Caco-2 (cell line): ENCODE measurements around the gene MAP2K4. TPM values are rescaled to one million over a fixed set of nuclear protein-coding genes. Genes with fewer than 3 reads are reported as not detected.
"Not testable (repeated sequence)": the region's sequence is repeated elsewhere in the genome, so short reads cannot be mapped to it uniquely, and the experiment has no call there.

Source experiments
- BruUV-seq: library from RNA; stranded (reverse); fragments of 400-500 nt; replicated peaks from 2 replicates; lab custom pipeline; 2021; lab: Mats Ljungman, UMichigan
- CTCF ChIA-PET: fragments of 300-600 bp; sonication (Branson Sonifier 250); formaldehyde crosslinking; loops from one replicate; lab custom pipeline; 2022; ENCODE audit warnings: antibody characterized with exemption; lab: Charles Lee
- POLR2A ChIA-PET: fragments of 300-600 bp; sonication (Branson Sonifier 250); formaldehyde crosslinking; loops from one replicate; lab custom pipeline; 2022; ENCODE audit warnings: antibody characterized with exemption; lab: Charles Lee
- DNase-seq, 2 experiments: peaks; one replicate each; pipeline versions ENCODE4 v3.0.0 to v3.0.0-alpha.2; 2020 to 2022
- H3K27me3 ChIP-seq: replicated peaks from 2 replicates; pipeline ENCODE4 v1.6.0; 2011; ENCODE audit warnings: low read length; ENCODE audit not compliant: control insufficient read depth, insufficient read depth
- H3K36me3 ChIP-seq: 2 replicates; pipeline ENCODE4 v1.5.1; 2011; ENCODE audit warnings: low read length; ENCODE audit not compliant: control insufficient read depth, insufficient read depth
- H3K4me1 ChIP-seq: fragments of 250-450 bp; sonication (Bioruptor Pico); 2 replicates; pipeline ENCODE4 v1.5.1; 2020; ENCODE audit warnings: mild to moderate bottlenecking
- H3K4me3 ChIP-seq: 2 replicates; pipeline ENCODE4 v1.5.1; 2011; ENCODE audit warnings: low read depth, mild to moderate bottlenecking, control low read depth, low read length
- H3K9me3 ChIP-seq: fragments of 250-450 bp; sonication (Bioruptor Pico); 2 replicates; pipeline ENCODE4 v1.5.1; 2020; ENCODE audit warnings: mild to moderate bottlenecking, moderate library complexity
- H3K27ac Mint-ChIP-seq: one replicate; pipeline ENCODE4 v1.8.0; 2022; ENCODE audit warnings: mixed read lengths; ENCODE audit not compliant: unreplicated experiment
- H3K27me3 Mint-ChIP-seq: one replicate; pipeline ENCODE4 v1.8.0; 2022; ENCODE audit warnings: mixed read lengths; ENCODE audit not compliant: insufficient read depth, unreplicated experiment
- H3K36me3 Mint-ChIP-seq: one replicate; pipeline ENCODE4 v1.8.0; 2022; ENCODE audit warnings: mild to moderate bottlenecking, mixed read lengths; ENCODE audit not compliant: insufficient read depth, unreplicated experiment
- H3K4me1 Mint-ChIP-seq: one replicate; pipeline ENCODE4 v1.8.0; 2022; ENCODE audit warnings: low read depth, mixed read lengths; ENCODE audit not compliant: unreplicated experiment
- H3K4me3 Mint-ChIP-seq: one replicate; pipeline ENCODE4 v1.8.0; 2022; ENCODE audit warnings: mild to moderate bottlenecking, moderate library complexity, mixed read lengths; ENCODE audit not compliant: unreplicated experiment
- H3K9me3 Mint-ChIP-seq: one replicate; pipeline ENCODE4 v1.8.0; 2022; ENCODE audit warnings: mixed read lengths; ENCODE audit not compliant: unreplicated experiment
- intact Hi-C: fragments of 100-400 bp; cut with micrococcal nuclease; formaldehyde crosslinking; loops from one replicate; pipeline ENCODE4 v1.10.0; 2022; ENCODE audit not compliant: unreplicated experiment
- total RNA-seq: library from RNA; stranded (reverse); gene quantifications from 2 replicates; pipeline ENCODE4 v1.2.3, GENCODE V29; 2022
- TF ChIP-seq, protein P1 (sequence below), 2 experiments: fragments of 200-600 bp in 1 of 2; IDR thresholded peaks; 1 replicate in 1 of 2; 2 replicates in 1 of 2; pipeline versions ENCODE4 v1.5.1 to v1.8.0; 2011 to 2022; ENCODE audit warnings: antibody characterized with exemption in 1 of 2, control low read depth in 1 of 2, inconsistent platforms in 1 of 2, low read depth in 1 of 2, low read length in 1 of 2, mild to moderate bottlenecking in 1 of 2, moderate library complexity in 1 of 2; ENCODE audit not compliant: insufficient read depth in 1 of 2, severe bottlenecking in 1 of 2, unreplicated experiment in 1 of 2

Gene MAP2K4
- total RNA-seq, 1 experiment from 2014 or later, result 20.9 TPM

- H3K4me3 ChIP-seq, result no peak overlapping the region
- peaks cover 24% of the 10 kb centered on the region for H3K36me3 Mint-ChIP-seq
- CTCF ChIA-PET, result no interaction called here
- POLR2A ChIA-PET, result no interaction called here
- TF ChIP-seq, protein P1, sequence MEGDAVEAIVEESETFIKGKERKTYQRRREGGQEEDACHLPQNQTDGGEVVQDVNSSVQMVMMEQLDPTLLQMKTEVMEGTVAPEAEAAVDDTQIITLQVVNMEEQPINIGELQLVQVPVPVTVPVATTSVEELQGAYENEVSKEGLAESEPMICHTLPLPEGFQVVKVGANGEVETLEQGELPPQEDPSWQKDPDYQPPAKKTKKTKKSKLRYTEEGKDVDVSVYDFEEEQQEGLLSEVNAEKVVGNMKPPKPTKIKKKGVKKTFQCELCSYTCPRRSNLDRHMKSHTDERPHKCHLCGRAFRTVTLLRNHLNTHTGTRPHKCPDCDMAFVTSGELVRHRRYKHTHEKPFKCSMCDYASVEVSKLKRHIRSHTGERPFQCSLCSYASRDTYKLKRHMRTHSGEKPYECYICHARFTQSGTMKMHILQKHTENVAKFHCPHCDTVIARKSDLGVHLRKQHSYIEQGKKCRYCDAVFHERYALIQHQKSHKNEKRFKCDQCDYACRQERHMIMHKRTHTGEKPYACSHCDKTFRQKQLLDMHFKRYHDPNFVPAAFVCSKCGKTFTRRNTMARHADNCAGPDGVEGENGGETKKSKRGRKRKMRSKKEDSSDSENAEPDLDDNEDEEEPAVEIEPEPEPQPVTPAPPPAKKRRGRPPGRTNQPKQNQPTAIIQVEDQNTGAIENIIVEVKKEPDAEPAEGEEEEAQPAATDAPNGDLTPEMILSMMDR (IDR thresholded peaks at IDR 0.05; ENCODE audit: insufficient read depth in 1 of 2, low read depth in 1 of 2, low read length in 1 of 2, severe bottlenecking in 1 of 2, unreplicated experiment in 1 of 2), result no peak
- H3K4me1 Mint-ChIP-seq, result no peaks in the 10 kb centered on the region
- no peak overlapping the region for H3K27ac Mint-ChIP-seq
- no peaks in the 10 kb centered on the region for H3K27me3 Mint-ChIP-seq
- no peak overlapping the region for H3K4me3 Mint-ChIP-seq
- intact Hi-C loops, result no loop called here
- DNase-seq, result no peak
- H3K9me3 ChIP-seq, result no peaks in the 10 kb centered on the region
- H3K27me3 ChIP-seq, result no peaks in the 10 kb centered on the region
- H3K9me3 Mint-ChIP-seq, result peaks cover 9% of the 10 kb centered on the region
- BruUV-seq, result no TSS peak
- no peaks in the 10 kb centered on the region for H3K4me1 ChIP-seq
- H3K36me3 ChIP-seq, result no peaks in the 10 kb centered on the region
These were observed 117.2 kb downstream of the MAP2K4 start for GRCh38 chr17:12137859-12138258.

DNA sequence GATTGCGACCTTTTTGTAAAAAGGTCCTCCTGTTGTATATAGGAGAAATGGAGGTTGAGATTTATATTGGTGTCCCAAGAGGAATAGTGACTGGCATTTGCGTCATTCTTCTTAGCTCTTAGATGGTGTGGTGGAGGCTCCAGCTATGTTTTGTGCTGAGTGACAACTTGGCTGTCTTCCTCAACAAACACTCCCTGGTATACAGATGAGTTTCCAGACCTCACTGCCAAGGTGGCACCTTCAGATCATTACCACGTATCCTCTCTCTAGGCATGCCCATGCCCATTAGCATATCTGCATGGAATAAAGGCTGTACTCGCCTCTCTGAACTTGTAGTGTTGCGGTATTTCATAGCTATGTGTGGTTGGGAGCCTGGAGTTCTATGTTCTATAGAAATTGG, 120.0 kb downstream of the MAP2K4 start:
- intact Hi-C loops, result no loop called here
- no peaks in the 10 kb centered on the region for H3K36me3 ChIP-seq
- Mint-ChIP-seq H3K27ac (no peak overlapping the region), H3K27me3 (no peaks in the 10 kb centered on the region), H3K9me3 (peaks cover 9% of the 10 kb centered on the region), H3K36me3 (peaks cover 9% of the 10 kb centered on the region), H3K4me3 (no peak overlapping the region), H3K4me1 (no peaks in the 10 kb centered on the region)
- H3K27me3 ChIP-seq, result no peaks in the 10 kb centered on the region
- POLR2A ChIA-PET, result no interaction called here
- BruUV-seq, result no TSS peak
- CTCF ChIA-PET, result no interaction called here
- TF ChIP-seq, protein P1 (IDR thresholded peaks at IDR 0.05; ENCODE audit: insufficient read depth in 1 of 2, low read depth in 1 of 2, low read length in 1 of 2, severe bottlenecking in 1 of 2, unreplicated experiment in 1 of 2), result no peak
- H3K4me3 ChIP-seq, result no peak overlapping the region
- DNase-seq, result no peak
- no peaks in the 10 kb centered on the region for H3K4me1 ChIP-seq
- H3K9me3 ChIP-seq, result no peaks in the 10 kb centered on the region

GRCh38 chr17:12162187-12162586, 141.5 kb downstream of the MAP2K4 start:
- DNase-seq, POLR2A ChIA-PET, H3K4me1 ChIP-seq, intact Hi-C loops, H3K4me3 Mint-ChIP-seq, H3K4me3 ChIP-seq, H3K27me3 ChIP-seq, H3K27ac Mint-ChIP-seq, BruUV-seq, CTCF ChIA-PET, H3K36me3 Mint-ChIP-seq, H3K4me1 Mint-ChIP-seq, H3K36me3 ChIP-seq, H3K27me3 Mint-ChIP-seq, H3K9me3 ChIP-seq: not testable (repeated sequence)
- H3K9me3 Mint-ChIP-seq, result peaks cover 10% of the 10 kb centered on the region

DNA sequence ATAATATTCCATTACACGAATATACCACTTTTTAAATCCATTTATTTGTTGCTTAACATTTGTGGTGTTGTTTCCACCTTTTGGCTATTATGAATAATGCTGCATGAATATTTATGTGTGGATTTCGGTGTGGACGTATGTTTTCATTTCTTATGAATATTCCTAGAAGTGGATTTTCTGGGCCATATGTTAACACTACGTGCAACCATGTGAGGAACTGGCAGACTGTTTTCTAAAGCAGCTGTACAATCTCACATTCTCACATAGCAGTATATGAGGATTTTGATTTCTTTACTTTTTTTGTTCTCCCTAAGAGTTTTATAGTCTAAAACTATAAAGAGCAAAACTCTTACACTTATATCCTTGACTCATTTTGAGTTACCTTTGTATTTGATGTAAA, 143.4 kb downstream of the MAP2K4 start:
- TF ChIP-seq, protein P1 (IDR thresholded peaks at IDR 0.05; ENCODE audit: insufficient read depth in 1 of 2, low read depth in 1 of 2, low read length in 1 of 2, severe bottlenecking in 1 of 2, unreplicated experiment in 1 of 2), result no peak
- Mint-ChIP-seq H3K4me3 (no peak overlapping the region), H3K27me3 (peaks cover 5% of the 10 kb centered on the region), H3K4me1 (no peaks in the 10 kb centered on the region), H3K9me3 (peaks cover 10% of the 10 kb centered on the region), H3K36me3 (no peaks in the 10 kb centered on the region), H3K27ac (no peak overlapping the region)
- H3K4me1 ChIP-seq, result no peaks in the 10 kb centered on the region
- ChIA-PET POLR2A (no interaction called here), CTCF (no interaction called here)
- no peaks in the 10 kb centered on the region for H3K27me3 ChIP-seq
- no peaks in the 10 kb centered on the region for H3K36me3 ChIP-seq
- H3K4me3 ChIP-seq, result no peak overlapping the region
- no peak for DNase-seq
- intact Hi-C loops, result no loop called here
- no TSS peak for BruUV-seq
- H3K9me3 ChIP-seq, result no peaks in the 10 kb centered on the region
